GM23248 (cell line): ENCODE data around the gene C12orf43. TPM values are rescaled to one million over a fixed set of nuclear protein-coding genes. Genes with fewer than 3 reads are reported as not detected.
A peak's percentile ranks its signal among the peaks of the same experiment; 100 is the strongest.

Source experiments
- DNase-seq: peaks from one replicate; pipeline ENCODE4 v3.0.0-alpha.2; 2015
- H2AFZ ChIP-seq: fragments of 200-600 bp; sonication (generic); 2 replicates; pipeline ENCODE4 v1.6.1; 2016; ENCODE audit warnings: antibody characterized with exemption
- H3F3A ChIP-seq: fragments of 200-600 bp; sonication (generic); 2 replicates; pipeline ENCODE4 v1.6.1; 2016; ENCODE audit warnings: mild to moderate bottlenecking, antibody characterized with exemption, mixed run types; ENCODE audit not compliant: insufficient read depth
- H3K27ac ChIP-seq: fragments of 200-600 bp; sonication (generic); 2 replicates; pipeline ENCODE4 v1.5.1; 2016; ENCODE audit warnings: mild to moderate bottlenecking
- H3K27me3 ChIP-seq: fragments of 200-600 bp; sonication (generic); replicated peaks from 2 replicates; pipeline ENCODE4 v1.6.1; 2016; ENCODE audit warnings: mild to moderate bottlenecking; ENCODE audit not compliant: insufficient read depth
- H3K36me3 ChIP-seq: fragments of 200-600 bp; sonication (generic); 2 replicates; pipeline ENCODE4 v1.6.1; 2016; ENCODE audit warnings: low read depth, mild to moderate bottlenecking
- H3K4me1 ChIP-seq: fragments of 200-600 bp; sonication (generic); 2 replicates; pipeline ENCODE4 v1.6.1; 2016; ENCODE audit warnings: mild to moderate bottlenecking; ENCODE audit not compliant: insufficient read depth
- H3K4me2 ChIP-seq: fragments of 200-600 bp; sonication (generic); one replicate; pipeline ENCODE4 v1.6.1; 2016; ENCODE audit warnings: mild to moderate bottlenecking; ENCODE audit not compliant: unreplicated experiment
- H3K4me3 ChIP-seq: fragments of 200-600 bp; sonication (generic); 2 replicates; pipeline ENCODE4 v1.5.1; 2016; ENCODE audit warnings: mild to moderate bottlenecking
- H3K79me2 ChIP-seq: fragments of 200-600 bp; sonication (generic); 2 replicates; pipeline ENCODE4 v1.6.1; 2016; ENCODE audit warnings: mild to moderate bottlenecking; ENCODE audit not compliant: insufficient read depth
- H3K9ac ChIP-seq: fragments of 200-600 bp; sonication (generic); 2 replicates; pipeline ENCODE4 v1.6.1; 2016; ENCODE audit warnings: mild to moderate bottlenecking
- H3K9me2 ChIP-seq: fragments of 200-600 bp; sonication (generic); 2 replicates; pipeline ENCODE4 v1.6.1; 2016; ENCODE audit warnings: mixed run types, mild to moderate bottlenecking, moderate library complexity; ENCODE audit not compliant: insufficient read depth
- H3K9me3 ChIP-seq: fragments of 200-600 bp; sonication (generic); one replicate; pipeline ENCODE4 v1.6.1; 2017; ENCODE audit warnings: low read depth
- H4K20me1 ChIP-seq: fragments of 200-600 bp; sonication (generic); 2 replicates; pipeline ENCODE4 v1.6.0; 2016; ENCODE audit not compliant: insufficient read depth
- EZH2 ChIP-seq: fragments of 200-600 bp; sonication (generic); IDR thresholded peaks from 2 replicates; pipeline ENCODE4 v1.6.1; 2018; ENCODE audit warnings: antibody characterized with exemption, mild to moderate bottlenecking; ENCODE audit not compliant: insufficient read depth, poor library complexity, severe bottlenecking
- EZH2phosphoT487 ChIP-seq: fragments of 200-600 bp; sonication (generic); IDR thresholded peaks from 2 replicates; pipeline ENCODE4 v1.6.1; 2018; ENCODE audit warnings: antibody characterized with exemption, moderate library complexity, mild to moderate bottlenecking, low read depth; ENCODE audit not compliant: insufficient read depth
- WGBS, 2 experiments: methylation state at CpG; one replicate each; pipeline ENCODE4 v1.1.6; 2015 to 2017; ENCODE audit warnings: low lambda C conversion rate in 2 of 2, low coverage in 1 of 2; ENCODE audit errors: missing lambda C conversion rate in 2 of 2; 5-methylcytosine and 5-hydroxymethylcytosine counted together
- in situ Hi-C: fragments of 300-500 bp; cut with MboI; formaldehyde crosslinking; loops from 2 replicates; pipeline ENCODE4 v1.15.0; 2020
- polyA plus RNA-seq: library from polyadenylated mRNA; unstranded; fragments of >200 nt; fragmentation: Nextera tagmentation; extraction: Ambion mirVana; gene quantifications from 2 replicates; pipeline ENCODE4 v1.2.1, GENCODE V29; 2016
- total RNA-seq: library from RNA; depleted of rRNA; stranded (reverse); fragments of >200 nt; shearing (Covaris generic); gene quantifications from 2 replicates; pipeline ENCODE4 v1.2.3, GENCODE V29; 2014

The C12orf43 gene
- total and polyA plus RNA-seq, 2 experiments from 2014 or later: 12.4 to 16.6 TPM

DNA sequence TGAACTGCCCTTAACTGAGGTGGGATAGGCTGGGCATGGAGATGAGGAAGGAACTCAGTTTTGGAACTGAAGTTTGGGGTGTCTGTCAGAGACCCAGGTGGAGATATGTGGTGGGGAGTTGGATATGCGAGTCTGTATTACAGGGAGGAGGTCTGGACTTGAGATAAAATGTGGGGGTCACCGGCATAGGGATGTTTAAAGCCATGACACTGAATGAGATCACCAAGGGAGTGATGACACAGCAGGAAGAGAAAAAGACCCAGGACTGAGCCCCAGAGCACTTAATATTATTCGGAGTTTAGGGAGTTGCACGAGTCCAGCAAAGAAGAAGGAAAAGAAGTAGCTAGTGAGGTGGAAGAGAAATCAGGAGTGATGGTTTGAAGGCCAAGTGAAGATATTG lies 26.8 kb upstream of the C12orf43 start:
- Histone ChIP-seq H3K9me2 (no peaks in the 10 kb centered on the region), H3K79me2 (no peaks in the 10 kb centered on the region), H3K4me3 (no peak overlapping the region), H3K4me1 (no peaks in the 10 kb centered on the region), H3K27ac (no peak overlapping the region), H3K9me3 (no peaks in the 10 kb centered on the region), H3K9ac (no peak overlapping the region), H4K20me1 (no peaks in the 10 kb centered on the region), H3F3A (no peaks in the 10 kb centered on the region), H3K36me3 (no peaks in the 10 kb centered on the region), H3K27me3 (peaks cover 2% of the 10 kb centered on the region; the same call in 1 of the 2 replicates), H3K4me2 (no peak overlapping the region), H2AFZ (no peak overlapping the region)
- 47 to 53% methylated on average over 4 of the region's 4 CpGs for WGBS, 2 experiments
- in situ Hi-C loops: no loop called here
- no peak for DNase-seq
- no peak for TF ChIP-seq EZH2
- no peak for TF ChIP-seq EZH2phosphoT487

GRCh38 chr12:121038861-121039668 lies 22.8 kb upstream of the C12orf43 start, which contains the start of gene OASL:
OASL (minus strand) TSS chr12:121039246; CDS start chr12:121038971, 275 bp downstream.
- Histone ChIP-seq H3F3A (peaks cover 6% of the 10 kb centered on the region), H3K9ac (no peak within 1 kb of the TSS), H3K9me2 (no peaks in the 10 kb centered on the region), H3K27me3 (no peaks in the 10 kb centered on the region), H3K27ac (no peak within 1 kb of the TSS), H3K4me2 (peak within 1 kb of the TSS; percentile 74), H3K4me1 (peaks cover 21% of the 10 kb centered on the region), H2AFZ (peak within 1 kb of the TSS; percentile 72), H4K20me1 (no peaks in the 10 kb centered on the region), H3K36me3 (no peaks in the 10 kb centered on the region), H3K9me3 (no peaks in the 10 kb centered on the region), H3K79me2 (no peaks in the 10 kb centered on the region), H3K4me3 (peak within 1 kb of the TSS; percentile 65)
- TF ChIP-seq EZH2phosphoT487 (no peak), EZH2 (no peak)
- in situ Hi-C loops: no loop called here
- WGBS, 2 experiments: 18 to 23% methylated on average over 13 of the region's 13 CpGs
- DNase-seq: peak; percentile 68

DNA sequence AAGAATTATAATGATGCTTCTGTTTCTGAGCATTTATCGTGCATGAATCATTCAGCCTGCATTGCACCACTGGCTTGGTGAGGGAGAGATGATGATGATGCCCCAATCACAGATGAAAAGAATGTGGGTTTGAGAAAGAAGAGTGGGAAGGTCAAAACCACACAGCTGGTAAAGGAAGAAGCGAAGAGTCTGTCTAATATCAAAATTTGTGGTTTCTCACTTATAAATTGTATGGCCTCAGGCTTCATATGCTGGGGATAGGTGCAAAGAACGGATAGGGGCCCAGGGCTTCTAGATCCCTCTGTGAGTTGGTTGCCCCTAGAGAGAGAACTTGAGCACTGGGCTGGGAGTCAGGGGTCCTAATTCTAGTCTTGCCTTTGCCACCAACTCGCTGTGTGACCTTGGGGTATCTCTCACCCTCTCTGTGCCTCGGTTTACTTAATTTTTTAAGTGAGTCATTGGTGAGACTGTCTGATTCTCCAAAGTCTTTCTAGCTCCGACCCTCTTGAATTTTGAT lies 20.6 kb upstream of the C12orf43 start:
- 37 to 45% methylated on average over 6 of the region's 6 CpGs for WGBS, 2 experiments
- no peak overlapping the region for H3K4me3 ChIP-seq

DNA sequence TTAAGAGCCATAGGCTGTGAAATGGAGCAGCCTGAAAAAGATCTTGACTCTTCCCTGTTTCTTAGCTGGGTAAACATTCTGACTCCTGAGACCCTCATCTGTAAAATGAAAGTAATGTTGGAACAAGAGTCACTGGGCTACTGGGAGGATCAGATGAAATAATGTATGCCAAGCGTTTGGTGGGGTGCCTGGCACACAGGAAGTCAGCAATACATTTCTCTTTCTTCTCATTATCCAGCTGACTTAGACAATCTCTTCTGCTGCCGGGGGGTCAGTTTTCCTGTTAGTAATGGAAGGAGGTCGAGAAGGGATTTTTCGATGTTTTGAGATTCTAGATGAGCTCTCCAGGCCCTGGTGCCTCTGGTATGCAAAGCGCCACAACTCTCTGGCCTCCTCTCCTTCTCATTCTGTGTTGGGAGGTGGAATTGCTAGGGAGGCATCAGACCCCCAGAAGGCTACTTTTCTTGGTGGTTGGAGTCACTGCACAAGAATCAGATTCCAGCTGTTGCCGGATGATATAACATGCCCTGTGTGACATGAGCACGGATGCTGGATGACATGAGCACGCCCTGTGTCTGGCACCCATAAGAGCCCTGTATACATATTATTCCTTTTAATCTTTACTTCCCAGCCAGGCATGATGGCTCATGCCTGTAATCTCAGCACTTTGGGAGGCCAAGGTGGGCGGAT lies 18.5 kb upstream of the C12orf43 start:
- Histone ChIP-seq H4K20me1 (no peaks in the 10 kb centered on the region), H3K4me3 (no peak overlapping the region), H3K27ac (no peak overlapping the region), H3K79me2 (no peaks in the 10 kb centered on the region), H3K9ac (no peak overlapping the region), H3F3A (peaks cover 6% of the 10 kb centered on the region), H3K9me3 (no peaks in the 10 kb centered on the region), H3K4me1 (peaks cover 23% of the 10 kb centered on the region), H3K27me3 (no peaks in the 10 kb centered on the region), H3K36me3 (no peaks in the 10 kb centered on the region), H3K9me2 (no peaks in the 10 kb centered on the region), H2AFZ (no peak overlapping the region), H3K4me2 (peak overlapping the region; percentile 47)
- 81 to 86% methylated on average over 8 to 9 of the region's 9 CpGs for WGBS, 2 experiments
- no peak for TF ChIP-seq EZH2phosphoT487
- no peak for TF ChIP-seq EZH2
- DNase-seq: no peak
- in situ Hi-C loops: no loop called here

More for the DNA sequence above, 20.6 kb upstream of the C12orf43 start:
- Histone ChIP-seq H3K79me2 (no peaks in the 10 kb centered on the region), H3K27me3 (no peaks in the 10 kb centered on the region), H4K20me1 (no peaks in the 10 kb centered on the region), H2AFZ (no peak overlapping the region), H3K36me3 (no peaks in the 10 kb centered on the region), H3K9me2 (no peaks in the 10 kb centered on the region), H3K4me2 (no peak overlapping the region), H3K9ac (no peak overlapping the region), H3K4me1 (peaks cover 23% of the 10 kb centered on the region), H3K27ac (0 out of 2 replicates have a peak overlapping the region, but pooled peaks have one; percentile 28), H3K9me3 (no peaks in the 10 kb centered on the region), H3F3A (peaks cover 6% of the 10 kb centered on the region)
- TF ChIP-seq EZH2 (no peak), EZH2phosphoT487 (no peak)
- in situ Hi-C loops: no loop called here
- peak; percentile 92 for DNase-seq
